GM10248 (cell line): ENCODE measurements around the gene SORCS3.

ENCODE experiments used
- CTCF ChIA-PET: fragments of 300-600 bp; sonication (Branson Sonifier 250); formaldehyde crosslinking; extraction: SDS; loops from one replicate; lab custom pipeline; 2021; ENCODE audit warnings: antibody characterized with exemption; lab: Yijun Ruan, JAX
- POLR2A ChIA-PET: fragments of 350-650 bp; sonication (Branson Sonifier 250); formaldehyde crosslinking; extraction: SDS; loops from one replicate; lab custom pipeline; 2020; ENCODE audit warnings: antibody characterized with exemption; lab: Yijun Ruan, JAX
- DNase-seq: peaks from one replicate; pipeline ENCODE4 v3.0.0; 2012; ENCODE audit errors: extremely low spot score
- CTCF ChIP-seq: IDR thresholded peaks from 2 replicates; pipeline ENCODE4 v1.5.1; 2012; ENCODE audit warnings: mild to moderate bottlenecking, low read depth; ENCODE audit errors: extremely low read depth, missing control alignments, control extremely low read depth

The SORCS3 gene

GRCh38 chr10:104642658-104643302 lies 1.7 kb downstream of the SORCS3 start:
- POLR2A ChIA-PET = no interaction called here
- no peak for DNase-seq
- no peak for TF ChIP-seq CTCF
- CTCF ChIA-PET = no interaction called here

GRCh38 chr10:104643303-104643663 lies 2.2 kb downstream of the SORCS3 start:
- CTCF ChIA-PET = no interaction called here
- POLR2A ChIA-PET = no interaction called here
- DNase-seq = no peak
- no peak for TF ChIP-seq CTCF

GRCh38 chr10:104646146-104646545 lies 5.1 kb downstream of the SORCS3 start:
- CTCF ChIA-PET = interaction anchor here (1.4 kb wide), 1 partner anchor 12 kb away, joined by 3 read pairs; no protein-coding TSS in a partner anchor
- DNase-seq = no peak
- POLR2A ChIA-PET = no interaction called here
- no peak for TF ChIP-seq CTCF

GRCh38 chr10:104648421-104648820 lies 7.3 kb downstream of the SORCS3 start:
- CTCF ChIA-PET = no interaction called here
- POLR2A ChIA-PET = no interaction called here
- TF ChIP-seq CTCF = no peak
- DNase-seq = no peak

- CTCF ChIA-PET = no interaction called here
- POLR2A ChIA-PET = no interaction called here
- no peak for DNase-seq
Measured at GRCh38 chr10:104650072-104650471, 9.0 kb downstream of the SORCS3 start.

GRCh38 chr10:104650635-104651331 lies 9.7 kb downstream of the SORCS3 start:
- CTCF ChIA-PET = interaction anchor here (1.2 kb wide), 1 partner anchor 36 kb away, joined by 3 read pairs; no protein-coding TSS in a partner anchor
- no peak for TF ChIP-seq CTCF
- DNase-seq = no peak
- POLR2A ChIA-PET = no interaction called here

More at GRCh38 chr10:104650072-104650471, 9.0 kb downstream of the SORCS3 start:
- TF ChIP-seq CTCF = no peak
